OCI-LY1 (cell line): Measurements from ENCODE around the gene LEKR1.

Source experiments
- CTCF ChIP-seq: fragments of 200-600 bp; sonication (generic), shearing (Covaris generic); IDR thresholded peaks from 2 replicates; pipeline ENCODE4 v1.5.1; 2017; ENCODE audit warnings: mild to moderate bottlenecking, antibody characterized with exemption, low read length, moderate library complexity, mixed read lengths
- EZH2 ChIP-seq: fragments of 200-600 bp; sonication (generic), shearing (Covaris generic); IDR thresholded peaks from 2 replicates; pipeline ENCODE4 v1.8.0; 2017; ENCODE audit warnings: borderline replicate concordance, mixed run types, mild to moderate bottlenecking, antibody characterized with exemption, low read length, moderate library complexity, mixed read lengths

DNA sequence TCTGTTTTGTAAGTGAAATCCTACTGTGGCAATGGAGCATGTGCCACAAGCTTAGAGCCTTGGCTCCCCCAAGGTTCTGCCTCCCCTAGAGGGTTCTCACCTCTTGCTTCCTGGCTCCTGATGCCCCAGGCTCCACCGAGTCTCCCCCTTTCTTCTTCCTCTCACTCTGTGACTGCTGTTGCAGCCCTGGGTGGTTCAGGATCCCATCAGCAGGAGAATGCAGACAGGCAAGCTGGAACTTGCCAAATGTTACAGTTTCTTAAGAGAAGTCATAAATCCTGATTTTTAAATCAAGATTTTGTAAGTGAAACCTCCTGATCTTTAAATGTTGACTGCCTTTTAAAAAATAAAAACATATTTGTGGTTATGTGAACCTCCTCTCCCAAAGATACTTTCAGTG, 199.9 kb downstream of the LEKR1 start:
- TF ChIP-seq CTCF (no peak), EZH2 (no peak)
